Psoas muscle (tissue), 8 donors: ENCODE data around the gene CD300LF. TPM values are rescaled to one million over a fixed set of nuclear protein-coding genes. Genes with fewer than 3 reads are reported as not detected.

ENCODE experiments used
- ATAC-seq, 4 donors: fragments of 200-7000 bp; cut with Tn5 transposase; one replicate each; pipeline ENCODE4 v1.9.1; 2020; ENCODE audit warnings: moderate library complexity in 3 of 4, mild to moderate bottlenecking in 2 of 4
- DNase-seq, 2 donors: peaks; one replicate each; pipeline ENCODE4 v3.0.0-alpha.2; 2020
- H3K27ac ChIP-seq: fragments of 200-600 bp; one replicate; pipeline ENCODE4 v1.8.0; 2022
- H3K27me3 ChIP-seq, 3 donors: fragments of 200-600 bp in 1 of 3; one replicate each; pipeline versions ENCODE4 v1.6.1 to v1.8.0; 2013 to 2022; ENCODE audit warnings: low read length in 2 of 3, mild to moderate bottlenecking in 2 of 3, moderate library complexity in 1 of 3; ENCODE audit not compliant: insufficient read depth in 3 of 3
- H3K36me3 ChIP-seq, 2 donors: fragments of 200-600 bp in 1 of 2; one replicate each; pipeline versions ENCODE4 v1.6.1 to v1.8.0; 2013 to 2022; ENCODE audit warnings: low read depth in 1 of 2, mild to moderate bottlenecking in 1 of 2, moderate library complexity in 1 of 2; ENCODE audit not compliant: insufficient read depth in 1 of 2
- H3K4me1 ChIP-seq: fragments of 200-600 bp; one replicate; pipeline ENCODE4 v1.8.0; 2022
- H3K4me3 ChIP-seq: fragments of 200-600 bp; one replicate; pipeline ENCODE4 v1.8.0; 2022; ENCODE audit warnings: mild to moderate bottlenecking
- H3K9me3 ChIP-seq: fragments of 200-600 bp; one replicate; pipeline ENCODE4 v1.8.0; 2022
- CTCF ChIP-seq: fragments of 200-600 bp; IDR thresholded peaks from one replicate; pipeline ENCODE4 v1.8.0; 2022; ENCODE audit warnings: antibody characterized with exemption
- WGBS, 3 donors: extraction: QIAGEN DNeasy Blood & Tissue Kit; methylation state at CpG; one replicate each; pipeline versions ENCODE4 v1.1.6 to v1.1.7; 2013; 5-methylcytosine and 5-hydroxymethylcytosine counted together
- intact Hi-C, 2 donors: fragments of 100-400 bp; cut with DNase I; formaldehyde crosslinking; loops; one replicate each; pipeline versions ENCODE4 v1.11.0 to v1.14.2; 2022
- polyA plus RNA-seq, 3 donors: library from polyadenylated mRNA; stranded (reverse); fragments of 200-250 nt; gene quantifications; one replicate each; pipeline ENCODE4 v1.2.3, GENCODE V29; 2013
- total RNA-seq, 4 donors: library from RNA; stranded (reverse); fragmentation: NEBNext Ultra II Directional in 2 of 4; extraction: Animal tissue kit (Norgen Biotek cat#: 25700) in 2 of 4; gene quantifications; one replicate each; pipeline versions ENCODE4 v1.2.1 to v1.2.4, GENCODE V29; 2021 to 2023
- donor health status: healthy with polysubstance abuse.
- donor health status: DM: no; HTN: no; CAD: no; lungs with moderate emphysema.
- donor health status: Bipolar disorder and iron deficiency.
- donor health status: healthy.
- donor health status: DM: yes; HTN: yes; CAD: no.
- donor health status: DM: no; HTN: no; CAD: no.
- donor health status: DM: no; HTN: no; CAD: no.
- donor health status: DM: yes; HTN: yes; CAD: no.

Gene CD300LF
- total and polyA plus RNA-seq, 7 donors, result 0.09 to 0.39 (median 0.24) TPM; not detected in 3

- H3K27me3 ChIP-seq, result peaks cover 0 to 66% (median 27%) of the 10 kb centered on the region in 3 donors
- DNase-seq, result no peak
- intact Hi-C loops, result no loop called here
Measured at GRCh38 chr17:74734256-74734655, 21.5 kb upstream of the CD300LF start.

GRCh38 chr17:74733365-74734122 lies 20.8 kb upstream of the CD300LF start:
- no peaks in the 10 kb centered on the region for H3K36me3 ChIP-seq
- peaks cover 0 to 59% (median 27%) of the 10 kb centered on the region in 3 donors for H3K27me3 ChIP-seq
- no peak overlapping the region for H3K4me3 ChIP-seq
- DNase-seq, result no peak
- intact Hi-C loops, result no loop called here
- no peaks in the 10 kb centered on the region for H3K4me1 ChIP-seq
- TF ChIP-seq CTCF, result no peak
- H3K9me3 ChIP-seq, result no peaks in the 10 kb centered on the region
- no peak for ATAC-seq
- H3K27ac ChIP-seq, result no peak overlapping the region
- 59 to 62% (median 60%) methylated on average over 9 of the region's 9 CpGs for WGBS, 3 donors

More at GRCh38 chr17:74734256-74734655, 21.5 kb upstream of the CD300LF start:
- no peak overlapping the region for H3K4me3 ChIP-seq
- H3K36me3 ChIP-seq, result no peaks in the 10 kb centered on the region
- ATAC-seq, result no peak
- TF ChIP-seq CTCF, result no peak
- no peak overlapping the region for H3K27ac ChIP-seq
- no peaks in the 10 kb centered on the region for H3K9me3 ChIP-seq
- WGBS, 3 donors, result 93 to 98% (median 95%) methylated on average over 3 of the region's 3 CpGs
- H3K4me1 ChIP-seq, result no peaks in the 10 kb centered on the region

GRCh38 chr17:74732042-74732867 lies 19.5 kb upstream of the CD300LF start:
- Histone ChIP-seq H3K4me1 (no peaks in the 10 kb centered on the region), H3K27me3 (peaks cover 0 to 46% (median 16%) of the 10 kb centered on the region in 3 donors), H3K36me3 (no peaks in the 10 kb centered on the region), H3K27ac (no peak overlapping the region), H3K4me3 (no peak overlapping the region), H3K9me3 (no peaks in the 10 kb centered on the region)
- 75 to 78% (median 78%) methylated on average over 12 of the region's 12 CpGs for WGBS, 3 donors
- no peak for ATAC-seq
- intact Hi-C loops, result no loop called here
- no peak for TF ChIP-seq CTCF
- DNase-seq, result no peak

- Histone ChIP-seq H3K27me3 (peaks cover 0 to 36% (median 8%) of the 10 kb centered on the region in 3 donors), H3K4me1 (no peaks in the 10 kb centered on the region), H3K36me3 (no peaks in the 10 kb centered on the region), H3K9me3 (no peaks in the 10 kb centered on the region), H3K4me3 (no peak overlapping the region), H3K27ac (no peak overlapping the region)
- no peak for TF ChIP-seq CTCF
- ATAC-seq (no peak), DNase-seq (no peak)
- 74 to 82% (median 80%) methylated on average over 4 of the region's 4 CpGs for WGBS, 3 donors
- intact Hi-C loops, result no loop called here
Measured at GRCh38 chr17:74731347-74731605, 18.6 kb upstream of the CD300LF start.
